GM18858 (cell line): ENCODE data around the gene TYMP.
A peak's percentile ranks its signal among the peaks of the same experiment; 100 is the strongest.
"Not testable (repeated sequence)": the region's sequence is repeated elsewhere in the genome, so short reads cannot be mapped to it uniquely, and the experiment has no call there.

Source experiments
- ATAC-seq: cut with Tn5 transposase; IDR thresholded peaks from one replicate; pipeline ENCODE4 v1.9.1; 2021; ENCODE audit not compliant: unreplicated experiment

TYMP gene

GRCh38 chr22:50542416-50542927 is 12.7 kb upstream of the TYMP start:
- ATAC-seq, result no peak

DNA sequence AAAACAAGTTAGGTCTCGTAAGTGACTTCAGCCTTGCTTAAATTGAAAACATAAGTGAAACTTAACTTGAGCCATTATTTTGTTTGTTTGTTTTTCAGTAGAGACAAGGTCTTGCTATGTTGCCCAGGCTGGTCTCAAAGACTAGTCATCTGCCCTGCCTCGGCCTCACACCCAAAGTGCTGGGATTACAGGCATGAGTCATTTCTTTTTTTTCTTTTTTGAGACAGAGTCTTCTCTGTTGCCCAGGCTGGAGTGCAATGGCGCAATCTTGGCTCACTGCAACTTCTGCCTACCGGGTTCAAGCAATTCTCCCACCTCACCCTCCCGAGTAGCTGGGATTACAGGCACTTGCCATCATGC is 11.8 kb upstream of the TYMP start:
- ATAC-seq, result not testable (repeated sequence)

GRCh38 chr22:50540381-50540780 is 10.6 kb upstream of the TYMP start:
- no peak for ATAC-seq

- no peak for ATAC-seq
Observed at GRCh38 chr22:50537765-50538164, 8.0 kb upstream of the TYMP start.

DNA sequence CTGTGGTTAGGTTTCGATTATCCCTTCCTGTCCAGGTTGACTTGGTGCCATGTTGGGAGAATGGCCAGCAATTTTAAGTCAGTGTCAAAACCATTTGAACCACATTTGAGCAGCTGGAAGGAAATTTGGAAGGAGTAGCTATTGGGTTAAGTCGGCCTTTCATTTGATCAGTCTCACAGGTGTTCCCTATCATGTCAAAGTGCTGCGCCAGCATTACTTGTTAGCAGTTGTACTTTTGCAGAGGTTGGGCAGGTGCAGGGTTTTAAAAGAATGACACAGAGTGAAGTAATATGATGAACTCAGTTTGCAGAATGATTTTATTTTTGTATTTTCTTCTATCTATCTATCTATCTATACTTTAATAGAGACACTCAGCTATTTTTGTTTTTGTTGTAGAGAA is 6.4 kb upstream of the TYMP start:
- ATAC-seq, result no peak

DNA sequence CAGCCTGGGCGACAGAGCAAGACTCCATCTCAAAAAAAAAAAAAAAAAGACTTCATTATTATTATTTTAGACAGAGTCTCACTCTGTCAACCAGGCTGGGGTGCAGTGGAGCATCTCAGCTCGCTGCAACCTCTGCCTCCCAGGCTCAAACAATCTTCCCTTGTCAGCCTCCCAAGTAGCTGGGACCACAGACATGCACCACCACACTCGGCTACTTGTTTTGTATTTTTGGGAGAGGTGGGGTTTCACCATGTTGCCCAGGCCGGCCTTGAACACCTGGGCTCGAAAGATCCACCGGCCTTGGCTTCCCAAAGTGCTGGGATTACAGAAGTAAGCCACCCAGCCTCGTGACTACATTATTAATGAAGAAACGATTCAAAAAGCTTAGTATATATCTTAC is 5.3 kb upstream of the TYMP start:
- no peak for ATAC-seq

DNA sequence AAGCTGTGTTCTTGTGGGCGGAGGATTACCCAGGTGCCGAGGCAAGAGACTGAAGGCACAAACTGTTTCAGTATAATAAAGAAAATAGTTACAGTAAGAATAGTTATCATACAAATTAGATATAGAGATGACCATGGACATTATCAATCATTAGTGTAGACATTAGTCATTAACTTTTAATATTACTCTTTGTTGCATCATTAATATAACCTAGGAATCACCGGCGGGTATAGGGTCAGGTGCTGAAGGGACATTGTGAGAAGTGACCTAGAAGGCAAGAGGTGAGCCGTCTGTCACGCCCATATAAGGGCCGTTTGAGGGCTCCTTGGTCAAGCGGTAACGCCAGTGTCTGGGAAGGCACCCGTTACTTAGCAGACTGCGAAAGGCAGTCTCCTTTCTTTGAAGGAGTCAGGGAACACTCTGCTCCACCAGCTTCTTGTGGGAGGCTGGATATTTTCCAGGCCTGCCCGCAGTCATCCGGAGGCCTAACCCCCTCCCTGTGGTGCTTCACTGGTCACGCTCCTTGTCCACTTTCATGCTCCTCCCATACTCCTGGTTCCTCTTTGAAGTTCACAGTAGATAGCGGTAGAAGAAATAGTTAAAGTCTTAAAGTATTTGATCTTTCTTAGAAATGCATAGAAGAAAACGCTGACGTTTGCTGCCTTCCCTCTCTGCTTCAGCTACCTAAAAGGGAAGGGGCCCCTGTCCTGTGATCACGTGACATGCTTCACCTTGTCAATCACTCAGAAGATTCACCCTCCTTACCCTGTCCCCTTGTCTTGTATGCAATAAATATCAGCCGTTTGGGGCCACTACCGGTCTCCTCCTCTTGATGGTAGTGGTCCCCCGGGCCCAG is 4.3 kb upstream of the TYMP start:
- ATAC-seq, result not testable (repeated sequence)

GRCh38 chr22:50532824-50533796 is 3.3 kb upstream of the TYMP start:
- ATAC-seq, result no peak

DNA sequence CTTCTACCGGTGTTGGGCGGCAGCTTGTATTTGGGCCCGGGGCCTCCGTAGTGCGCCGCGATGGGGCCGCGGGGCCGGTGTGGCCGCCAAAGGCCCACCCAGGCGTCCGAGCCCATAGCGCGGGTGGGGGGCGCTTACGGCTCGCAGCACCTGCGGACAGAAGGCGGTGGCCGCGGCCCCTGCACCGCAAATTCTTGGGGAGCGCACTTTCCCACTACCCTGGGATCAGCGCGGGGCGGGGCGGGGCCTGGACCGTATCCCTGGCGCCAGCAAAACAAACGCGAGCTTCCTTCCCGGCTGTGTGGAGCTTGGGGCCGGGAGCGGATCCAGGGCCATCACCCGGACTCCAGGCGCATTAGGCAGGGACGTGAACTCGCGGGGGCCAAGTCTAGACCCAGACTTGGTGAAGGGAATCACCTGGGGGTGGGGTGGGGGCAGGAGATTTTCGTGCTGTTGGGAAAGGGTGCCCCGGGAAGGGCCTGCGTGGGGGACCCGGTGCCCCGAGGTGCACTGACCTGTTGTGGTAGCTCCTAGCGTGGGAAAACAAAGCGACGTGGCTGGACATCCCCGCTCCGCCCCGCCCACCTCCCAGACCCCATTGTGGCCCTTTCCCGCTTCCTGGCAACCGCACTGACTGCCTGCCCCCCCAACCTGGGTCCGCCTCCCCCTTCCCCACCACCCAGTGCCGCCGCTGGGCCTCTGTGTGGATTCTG is 2.3 kb upstream of the TYMP start:
- ATAC-seq, result no peak

- ATAC-seq, result no peak
Observed at GRCh38 chr22:50531546-50531961, 1.7 kb upstream of the TYMP start.

DNA sequence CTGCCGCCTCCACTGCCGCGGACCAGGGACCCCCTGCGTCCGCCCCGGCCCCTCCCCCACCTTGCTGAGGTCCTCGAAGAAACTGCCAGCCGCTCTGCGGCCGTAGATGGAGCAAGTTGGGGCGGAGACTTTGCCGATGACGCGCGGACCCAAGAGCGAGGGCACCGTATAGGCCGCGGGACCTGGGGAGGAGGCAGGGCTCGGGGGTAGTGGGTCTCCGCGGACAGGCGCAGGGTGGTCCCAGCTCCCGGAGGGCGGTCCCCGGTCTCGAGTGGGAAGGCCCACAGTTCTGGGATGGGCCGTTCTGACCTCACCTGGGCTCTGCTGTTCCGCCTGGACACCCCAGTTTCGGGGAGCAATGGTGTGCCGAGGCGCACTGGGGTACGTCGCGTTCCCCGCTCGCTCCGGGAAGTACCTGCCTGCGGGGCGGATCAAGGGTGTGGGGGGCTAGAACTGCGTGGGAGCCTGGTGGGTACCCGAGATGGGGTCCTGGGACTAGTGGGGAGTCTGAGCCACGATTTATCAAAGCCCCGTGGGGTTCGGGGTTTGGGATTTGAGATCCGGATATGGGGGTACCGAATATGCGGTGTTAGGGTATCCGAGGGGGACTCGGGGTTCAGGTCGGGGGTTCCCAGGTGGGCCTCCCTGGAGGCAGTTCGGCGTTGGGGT is 1.2 kb upstream of the TYMP start:
- no peak for ATAC-seq

- ATAC-seq, result no peak
Observed at GRCh38 chr22:50530580-50530876, 716 bp upstream of the TYMP start.

GRCh38 chr22:50529416-50529896 is 356 bp downstream of the TYMP start:
- ATAC-seq, result no peak

DNA sequence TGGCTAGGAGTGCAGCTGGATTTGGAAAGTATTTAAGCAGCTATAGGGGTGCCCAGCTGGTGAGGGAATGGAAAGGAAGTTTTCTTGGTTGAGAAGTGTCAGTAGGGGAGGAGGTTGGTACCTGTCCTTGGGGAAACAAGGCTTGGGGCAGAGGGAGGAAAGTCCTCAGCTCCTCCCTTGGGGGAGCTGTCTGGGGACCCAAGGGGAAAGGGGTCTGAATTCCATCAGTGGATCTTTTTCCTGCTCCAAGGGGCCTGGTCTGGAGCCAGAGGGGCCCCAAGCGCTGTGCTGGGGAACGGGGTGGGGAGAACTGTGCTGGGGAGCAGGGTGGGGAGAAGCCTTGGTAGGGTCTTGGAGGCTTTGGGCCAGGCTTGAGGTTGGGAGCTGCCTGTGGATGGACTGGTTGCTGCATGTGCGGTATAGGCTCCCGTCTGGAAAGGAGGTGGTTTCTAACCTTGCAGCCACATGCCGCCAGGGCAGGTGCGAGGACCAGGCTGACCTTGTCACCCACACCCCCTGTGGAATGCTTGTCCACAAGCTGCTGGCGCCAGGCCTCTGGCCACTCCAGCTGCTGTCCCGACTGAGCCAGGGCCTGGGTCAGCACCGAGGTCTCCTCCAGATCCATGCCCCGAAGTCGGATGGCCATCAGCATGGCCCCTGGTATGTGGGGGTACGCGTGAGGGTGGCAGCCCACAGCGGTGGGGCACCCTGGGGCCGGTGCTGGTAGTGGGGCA is 963 bp downstream of the TYMP start:
- no peak for ATAC-seq

DNA sequence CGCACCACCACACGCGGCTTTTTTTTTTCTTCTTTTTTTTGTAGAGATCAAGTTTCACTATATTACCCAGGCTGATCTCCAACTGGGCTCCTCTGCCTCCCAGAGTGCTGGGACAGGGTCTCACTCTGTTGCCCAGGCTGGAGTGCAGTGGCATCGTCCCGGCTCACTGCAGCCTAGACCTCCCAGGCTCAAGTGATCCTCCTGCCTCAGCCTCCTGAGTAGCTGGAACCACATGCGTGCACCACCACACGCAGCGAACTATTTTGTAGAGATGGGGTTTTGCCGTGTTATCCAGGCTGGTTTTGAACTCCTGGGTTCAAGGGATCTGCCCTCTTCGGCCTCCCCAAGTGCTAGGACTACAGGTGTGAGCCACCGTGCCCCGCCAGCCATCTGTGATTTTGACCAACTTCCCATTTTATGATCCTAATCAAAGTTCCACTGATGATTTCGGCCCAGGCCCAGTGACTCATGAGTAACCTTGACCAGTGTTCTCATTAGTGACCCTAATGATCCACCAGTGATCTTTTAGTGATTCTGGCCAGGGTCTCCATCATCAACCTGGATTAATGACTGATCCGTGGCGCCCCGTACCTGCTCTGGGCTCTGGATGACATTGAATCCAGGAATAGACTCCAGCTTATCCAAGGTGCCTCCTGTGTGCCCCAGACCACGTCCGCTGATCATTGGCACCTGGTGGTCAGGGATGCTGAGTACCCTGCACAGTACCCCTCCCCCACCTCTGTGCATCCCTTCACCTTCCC is 1.7 kb downstream of the TYMP start:
- ATAC-seq, result no peak

DNA sequence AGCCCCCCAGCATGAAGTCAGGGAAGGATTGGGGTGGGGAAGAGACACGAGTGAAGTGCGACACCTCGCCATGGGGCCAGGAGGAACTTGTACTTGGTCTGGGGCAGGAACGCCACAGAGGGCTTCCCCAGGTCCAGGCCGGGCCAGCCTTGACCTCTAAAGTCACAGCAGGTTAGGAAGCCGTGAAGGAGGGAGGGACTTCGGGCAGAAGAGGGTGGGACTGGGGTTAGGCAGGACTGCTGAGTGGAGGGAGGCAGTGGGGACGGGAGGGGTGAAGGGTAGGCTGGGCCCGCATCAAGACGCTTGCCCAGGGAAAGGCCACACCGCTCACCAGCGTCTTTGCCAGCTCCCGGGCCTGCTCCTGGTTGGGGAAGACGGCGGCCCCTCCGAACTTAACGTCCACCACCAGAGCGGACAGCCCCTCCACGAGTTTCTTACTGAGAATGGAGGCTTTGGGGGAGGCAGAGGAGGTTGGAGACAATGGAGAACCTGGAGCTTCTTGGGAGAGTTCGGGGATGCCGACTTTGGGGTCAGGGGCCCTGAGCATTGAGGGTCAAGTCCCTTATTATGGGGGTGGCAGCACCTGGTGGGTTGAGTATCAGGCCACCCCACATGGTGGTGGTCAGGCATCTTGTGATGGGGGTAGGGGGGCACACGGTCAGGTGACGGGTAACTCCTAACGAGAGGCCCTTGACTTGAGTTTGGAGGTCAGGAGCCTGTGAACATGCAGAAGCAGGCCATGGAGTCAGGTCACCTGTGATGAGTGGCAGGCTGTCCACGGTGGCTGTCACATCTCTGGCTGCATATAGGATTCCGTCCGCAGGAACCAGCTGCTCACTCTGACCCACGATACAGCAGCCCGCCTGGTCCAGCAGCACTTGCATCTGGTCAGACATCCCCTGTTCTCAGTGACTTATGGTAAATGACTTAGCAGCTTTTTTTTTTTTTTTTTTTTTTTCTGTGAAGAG is 2.7 kb downstream of the TYMP start:
- no peak for ATAC-seq

- ATAC-seq, result peak; percentile 18
Observed at GRCh38 chr22:50526108-50526833, 3.5 kb downstream of the TYMP start.

DNA sequence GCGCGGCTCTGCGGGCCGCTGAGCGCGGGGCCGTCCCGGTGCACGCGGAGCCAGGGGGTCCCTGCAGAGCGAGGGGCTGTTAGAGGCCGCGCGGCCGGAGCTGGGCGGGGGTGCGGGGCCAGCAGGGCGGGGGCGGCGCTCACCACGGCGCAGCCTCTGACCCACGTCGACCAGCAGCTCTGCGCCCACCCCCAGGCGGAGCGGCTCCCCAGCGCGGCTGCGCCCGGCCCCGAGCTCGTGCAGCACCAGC is 4.0 kb downstream of the TYMP start:
- ATAC-seq, result no peak
